HT-29 (cell line): ENCODE data around the gene KLKB1. TPM values are rescaled to one million over a fixed set of nuclear protein-coding genes. Genes with fewer than 3 reads are reported as not detected.
A peak's percentile ranks its signal among the peaks of the same experiment; 100 is the strongest.
"Not testable (repeated sequence)": the region's sequence is repeated elsewhere in the genome, so short reads cannot be mapped to it uniquely, and the experiment has no call there.

ENCODE experiments used
- DNase-seq: peaks from one replicate; pipeline ENCODE4 v3.0.0-alpha.2; 2015; ENCODE audit warnings: low spot score
- total RNA-seq: library from RNA; depleted of rRNA; stranded (reverse); fragments of >200 nt; shearing (Covaris generic); gene quantifications from 2 replicates; pipeline ENCODE4 v1.2.3, GENCODE V29; 2014

KLKB1 gene
- total RNA-seq, 1 experiment from 2014 or later, result not detected

GRCh38 chr4:186264660-186265059 lies 37.4 kb downstream of the KLKB1 start:
- DNase-seq, result no peak

DNA sequence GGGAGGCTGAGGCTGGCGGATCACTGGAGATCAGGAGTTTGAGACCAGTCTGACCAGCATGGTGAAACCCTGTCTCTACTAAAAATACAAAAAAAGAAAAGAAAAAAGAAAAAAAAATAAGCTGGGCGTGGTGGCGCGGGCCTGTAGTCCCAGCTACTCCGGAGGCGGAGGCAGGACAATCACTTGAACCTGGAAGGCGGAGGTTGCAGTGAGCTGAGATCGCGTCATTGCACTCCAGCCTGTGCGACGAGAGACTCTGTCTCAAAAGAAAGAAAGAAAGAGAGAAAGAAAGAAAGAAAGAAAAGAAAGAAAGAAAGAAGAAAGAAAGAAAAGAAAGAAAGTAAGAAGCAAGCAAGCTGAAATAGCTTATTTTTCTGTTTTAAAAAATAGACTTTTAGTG lies 37.9 kb downstream of the KLKB1 start:
- not testable (repeated sequence) for DNase-seq

- DNase-seq, result no peak
Measured at GRCh38 chr4:186265683-186266652, 38.7 kb downstream of the KLKB1 start, which contains the start of gene F11. Gene F11 (plus strand): TSS chr4:186266189. CDS start chr4:186267137, 948 bp downstream.

GRCh38 chr4:186266729-186267456 lies 39.6 kb downstream of the KLKB1 start:
- no peak for DNase-seq

DNA sequence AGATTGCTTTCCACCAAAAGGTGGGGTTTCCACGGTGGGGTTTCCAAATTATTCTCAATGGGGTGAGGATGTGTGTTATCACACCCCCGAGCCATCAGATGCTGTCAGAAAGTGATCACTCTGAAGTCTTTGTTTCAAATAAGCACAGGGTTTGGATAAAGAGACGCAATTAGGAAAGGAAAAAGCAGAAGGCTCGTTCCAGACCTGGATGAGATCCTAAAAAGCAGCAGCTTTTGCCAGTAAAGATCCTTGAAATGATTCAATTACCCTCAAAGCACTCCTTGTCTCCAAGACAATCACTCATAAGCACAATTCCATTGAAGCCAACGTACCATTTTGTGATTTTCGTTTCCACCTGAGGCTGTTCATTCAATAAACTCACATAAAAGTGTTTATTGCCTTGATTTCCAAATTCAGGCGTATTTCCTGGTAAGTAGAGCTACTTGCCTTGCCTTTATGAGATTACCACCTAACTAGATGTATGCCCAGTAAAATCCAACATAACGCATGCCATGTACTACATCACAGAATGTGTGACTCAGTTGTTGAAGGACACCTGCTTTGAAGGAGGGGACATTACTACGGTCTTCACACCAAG lies 43.9 kb downstream of the KLKB1 start:
- DNase-seq, result no peak

GRCh38 chr4:186272699-186273391 lies 45.5 kb downstream of the KLKB1 start:
- DNase-seq, result no peak

DNA sequence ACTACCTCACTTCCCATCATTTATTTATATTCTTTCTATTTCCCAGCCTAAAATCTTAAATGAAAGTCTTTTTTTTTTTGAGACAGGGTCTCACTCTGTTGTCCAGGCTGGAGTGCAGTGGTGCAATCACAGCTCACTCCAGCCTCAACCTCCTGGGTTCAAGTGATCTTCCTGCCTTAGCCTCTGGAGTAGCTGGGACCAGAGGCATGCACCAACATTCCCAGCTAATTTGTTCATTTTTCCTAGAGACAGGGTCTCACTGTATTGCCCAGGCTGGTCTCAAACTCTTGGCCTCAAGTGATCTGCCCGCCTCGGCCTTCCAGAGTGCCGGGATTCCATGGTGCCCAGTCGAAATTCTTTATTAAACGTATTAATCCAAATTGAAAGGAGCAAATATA lies 46.1 kb downstream of the KLKB1 start:
- DNase-seq, result not testable (repeated sequence)

DNA sequence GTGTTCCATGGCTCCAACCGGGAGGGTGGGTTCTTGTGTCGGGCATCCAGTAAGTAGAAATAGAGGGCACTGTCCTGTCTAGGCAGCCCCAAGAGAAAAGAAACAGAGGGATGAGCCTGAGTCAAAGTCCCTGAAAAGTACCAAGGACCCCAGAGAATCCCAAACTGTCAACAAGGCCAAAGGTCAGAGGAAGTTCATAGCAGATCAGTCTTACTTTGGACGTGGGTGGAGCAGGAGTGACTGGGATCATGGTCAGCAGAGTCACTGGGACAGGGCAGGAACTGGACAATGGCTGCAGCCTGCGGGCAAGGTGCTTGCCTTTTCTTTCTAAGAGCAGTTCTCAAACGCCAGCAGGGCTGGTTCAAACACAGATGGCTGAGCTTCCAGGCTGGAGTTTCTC lies 56.0 kb downstream of the KLKB1 start:
- DNase-seq, result no peak

GRCh38 chr4:186285147-186285546 lies 57.8 kb downstream of the KLKB1 start:
- no peak for DNase-seq

- DNase-seq, result no peak
Measured at GRCh38 chr4:186286581-186286980, 59.3 kb downstream of the KLKB1 start.

GRCh38 chr4:186291256-186291890 lies 64.1 kb downstream of the KLKB1 start:
- no peak for DNase-seq

DNA sequence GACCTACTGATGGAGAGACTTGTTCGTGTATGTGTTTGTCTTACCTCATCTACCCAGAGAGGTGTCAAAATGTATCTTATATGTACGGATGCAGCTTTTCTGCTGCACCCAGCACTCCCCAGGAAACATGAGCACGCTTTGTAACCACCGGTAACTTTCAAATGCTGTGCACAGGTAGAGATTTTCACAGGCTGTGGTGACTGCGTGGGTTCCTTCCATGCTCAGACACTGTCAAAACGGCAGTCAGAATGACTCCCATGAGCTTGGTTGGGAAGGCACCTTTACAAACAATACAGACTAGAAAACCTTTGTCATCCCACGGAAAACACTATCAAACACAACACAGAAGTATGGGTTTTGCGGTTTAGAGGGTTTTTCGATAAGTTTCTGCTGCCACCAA lies 66.9 kb downstream of the KLKB1 start:
- no peak for DNase-seq

GRCh38 chr4:186296481-186296880 lies 69.2 kb downstream of the KLKB1 start:
- DNase-seq, result no peak

DNA sequence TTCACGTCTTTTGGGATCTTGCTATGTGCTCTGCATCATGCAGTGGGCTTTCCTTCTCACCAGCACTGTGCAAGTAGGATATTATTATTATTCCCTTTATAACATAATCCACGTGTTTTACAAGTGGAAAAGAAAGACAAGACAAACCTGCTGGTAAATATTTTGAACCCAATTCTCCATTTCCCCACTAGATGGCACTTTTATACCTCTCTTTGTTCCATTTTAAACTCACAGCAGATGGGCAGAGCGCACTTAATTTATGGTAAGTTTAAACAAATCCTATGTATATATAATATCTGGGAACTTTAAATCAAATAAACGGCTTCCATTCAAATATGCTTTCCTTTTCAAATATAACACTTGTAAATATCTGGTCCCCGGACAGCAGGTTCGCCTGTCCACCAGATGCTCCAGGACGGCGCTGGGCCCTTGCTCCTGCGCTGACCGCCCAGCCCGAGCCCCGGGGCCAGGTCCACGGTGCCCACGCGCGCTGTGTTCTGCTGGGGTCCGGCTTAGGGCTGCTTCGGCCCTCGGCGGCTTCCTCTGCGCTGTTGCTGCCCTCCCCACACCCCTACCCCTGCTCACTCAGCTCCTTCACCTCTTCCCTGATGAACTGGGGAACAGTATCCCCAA lies 69.8 kb downstream of the KLKB1 start:
- DNase-seq, result peak; percentile 55

- no peak for DNase-seq
Measured at GRCh38 chr4:186298031-186298647, 70.8 kb downstream of the KLKB1 start.

DNA sequence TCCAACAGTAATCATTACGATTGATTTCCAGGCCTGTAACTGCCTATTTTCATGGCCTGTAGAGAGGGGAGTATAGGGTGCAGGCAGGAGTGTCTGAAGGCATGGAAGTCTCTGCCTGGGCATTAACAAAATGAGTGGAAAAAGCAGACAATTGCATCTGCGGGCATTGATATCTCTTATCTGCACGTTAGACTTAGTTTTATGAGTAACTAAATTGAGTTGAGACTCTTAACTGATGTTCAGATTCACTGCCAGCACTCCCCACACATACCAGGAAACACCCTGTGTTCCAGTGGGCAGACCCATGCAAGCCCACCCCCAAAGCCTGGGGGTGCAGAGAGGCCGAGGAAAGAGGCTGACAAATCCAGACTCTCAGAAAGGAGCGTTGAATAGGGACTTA lies 72.0 kb downstream of the KLKB1 start:
- DNase-seq, result no peak

- no peak for DNase-seq
Measured at GRCh38 chr4:186300659-186301390, 73.5 kb downstream of the KLKB1 start.

GRCh38 chr4:186304216-186304615 lies 76.9 kb downstream of the KLKB1 start:
- no peak for DNase-seq

DNA sequence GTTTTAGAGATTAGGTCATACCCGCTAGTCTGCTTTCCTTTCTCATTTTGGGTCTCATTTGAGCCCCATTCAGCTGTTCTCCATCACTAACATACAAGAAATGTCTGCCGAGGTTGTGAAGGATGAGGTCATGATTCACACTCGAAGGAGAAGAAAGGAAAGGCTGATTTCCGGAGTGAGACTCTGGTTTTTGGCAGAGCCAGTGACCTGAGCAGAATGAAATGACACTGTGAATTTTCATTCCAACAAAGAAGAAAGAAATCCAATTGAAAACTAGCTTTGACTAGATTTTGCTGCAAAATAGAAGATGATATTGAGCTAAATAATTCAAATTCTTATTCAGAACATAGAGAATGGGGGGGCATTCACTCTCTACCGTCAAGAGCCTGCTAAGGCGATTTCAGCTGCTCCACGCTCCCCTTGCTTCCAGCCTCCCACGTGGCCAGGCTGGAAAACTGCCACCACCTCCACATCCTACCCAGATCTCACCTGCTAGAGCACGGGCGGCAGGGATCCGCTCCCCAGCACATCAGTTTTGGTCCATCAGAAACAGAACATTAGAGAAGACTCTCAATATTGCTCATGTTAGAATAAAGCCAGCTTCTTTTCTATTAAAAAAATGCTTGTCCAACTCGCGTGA lies 77.7 kb downstream of the KLKB1 start:
- no peak for DNase-seq
